H1 (cell line): ENCODE results near the gene CBLC. TPM values are rescaled to one million over a fixed set of nuclear protein-coding genes. Genes with fewer than 3 reads are reported as not detected.

Source experiments
- BACH1 ChIP-seq: IDR thresholded peaks from 2 replicates; pipeline ENCODE4 v1.6.1; 2012; ENCODE audit warnings: low read length, improper control_type of control experiment
- CBX5 ChIP-seq: fragments of 300-800, 300-1000 bp; sonication (generic); IDR thresholded peaks from 2 replicates; pipeline ENCODE4 v1.7.1; 2016; ENCODE audit warnings: antibody characterized with exemption, low read length, low read depth
- CHD2 ChIP-seq: IDR thresholded peaks from 2 replicates; pipeline ENCODE4 v1.6.1; 2012; ENCODE audit warnings: low read length, improper control_type of control experiment
- CTBP2 ChIP-seq: IDR thresholded peaks from 2 replicates; pipeline ENCODE4 v1.7.0; 2011; ENCODE audit warnings: borderline replicate concordance, mild to moderate bottlenecking, moderate library complexity, mixed read lengths, low read length; ENCODE audit not compliant: insufficient read depth, insufficient read length
- HDAC2 ChIP-seq, 2 experiments: fragments of 300-600 bp in 1 of 2; sonication (generic) in 1 of 2; IDR thresholded peaks; 2 replicates each; pipeline ENCODE4 v1.6.1; 2011 to 2012; ENCODE audit warnings: low read depth in 2 of 2, low read length in 2 of 2, mild to moderate bottlenecking in 2 of 2, moderate library complexity in 2 of 2, borderline replicate concordance in 1 of 2, inconsistent platforms in 1 of 2
- JUN ChIP-seq: IDR thresholded peaks from 2 replicates; pipeline ENCODE4 v1.6.1; 2011; ENCODE audit warnings: low read depth, mild to moderate bottlenecking, improper control_type of control experiment, low read length
- KDM5A ChIP-seq: fragments of 200-600 bp; IDR thresholded peaks from 2 replicates; pipeline ENCODE4 v1.7.1; 2012; ENCODE audit warnings: mild to moderate bottlenecking, low read length, inconsistent platforms, mixed read lengths
- NRF1 ChIP-seq: IDR thresholded peaks from 2 replicates; pipeline ENCODE4 v1.6.1; 2011; ENCODE audit warnings: mild to moderate bottlenecking, low read depth, low read length, improper control_type of control experiment
- POLR2A ChIP-seq, 2 experiments: IDR thresholded peaks; 1 replicate in 1 of 2; 2 replicates in 1 of 2; pipeline ENCODE4 v1.6.1; 2011; ENCODE audit warnings: low read depth in 2 of 2, low read length in 2 of 2, mild to moderate bottlenecking in 2 of 2; ENCODE audit errors: control extremely low read depth in 1 of 2
- POLR2AphosphoS5 ChIP-seq: IDR thresholded peaks from 2 replicates; pipeline ENCODE4 v1.6.1; 2011; ENCODE audit warnings: low read depth, low read length
- RFX5 ChIP-seq: IDR thresholded peaks from 2 replicates; pipeline ENCODE4 v1.6.1; 2011; ENCODE audit warnings: low read depth, low read length, improper control_type of control experiment, borderline replicate concordance
- RXRA ChIP-seq: IDR thresholded peaks from 2 replicates; pipeline ENCODE4 v1.6.1; 2011; ENCODE audit warnings: low read depth, mild to moderate bottlenecking, low read length, moderate library complexity; ENCODE audit not compliant: insufficient read depth
- SRF ChIP-seq: IDR thresholded peaks from 2 replicates; pipeline ENCODE4 v1.6.1; 2011; ENCODE audit warnings: mild to moderate bottlenecking, low read depth, low read length, moderate library complexity
- SUZ12 ChIP-seq: fragments of 200-600 bp; sonication (generic); IDR thresholded peaks from 2 replicates; pipeline ENCODE4 v1.6.1; 2012; ENCODE audit warnings: mild to moderate bottlenecking, inconsistent platforms, low read length, moderate library complexity, mixed read lengths
- TAF1 ChIP-seq: IDR thresholded peaks from 2 replicates; pipeline ENCODE4 v1.6.1; 2011; ENCODE audit warnings: mild to moderate bottlenecking, low read depth, low read length
- TEAD4 ChIP-seq: IDR thresholded peaks from 2 replicates; pipeline ENCODE4 v1.6.1; 2012; ENCODE audit warnings: low read depth, low read length, inconsistent platforms, mixed read lengths
- ZNF274 ChIP-seq: IDR thresholded peaks from 2 replicates; pipeline ENCODE4 v1.7.0; 2012; ENCODE audit warnings: low read length, borderline replicate concordance; ENCODE audit errors: extremely low read depth
- polyA plus RNA-seq, 7 experiments: library from polyadenylated mRNA; depleted of rRNA in 3 of 7; stranded (reverse) in 5 of 7; unstranded in 2 of 7; fragments of >200 nt in 5 of 7; fragments of 200-250 nt in 2 of 7; gene quantifications; 1 replicate in 5 of 7; 2 replicates in 1 of 7; 4 replicates in 1 of 7; pipeline versions ENCODE4 v1.2.1 to v1.2.3, GENCODE V29; 2011 to 2013; ENCODE audit warnings: missing spikeins in 2 of 7, mixed read lengths in 2 of 7
- total RNA-seq: library from RNA; stranded (reverse); fragmentation: NEBNext Ultra II Directional; extraction: Animal tissue kit (Norgen Biotek cat#: 25700); gene quantifications from 2 replicates; pipeline ENCODE4 v1.2.1, GENCODE V29; 2021
- TF ChIP-seq, protein P1 (sequence below): IDR thresholded peaks from 2 replicates; pipeline ENCODE4 v1.6.1; 2012; ENCODE audit warnings: inconsistent platforms
- TF ChIP-seq, protein P2 (sequence below), 3 experiments: IDR thresholded peaks; 1 replicate in 2 of 3; 2 replicates in 1 of 3; pipeline versions ENCODE4 v1.5.1 to v1.6.1; 2011; ENCODE audit warnings: low read length in 3 of 3, mild to moderate bottlenecking in 3 of 3, inconsistent platforms in 2 of 3, low read depth in 1 of 3, moderate library complexity in 1 of 3; ENCODE audit not compliant: insufficient read depth in 1 of 3; ENCODE audit errors: control extremely low read depth in 1 of 3

Gene CBLC
- total and polyA plus RNA-seq, 2 of the 8 experiments (the other 6 are each of a cell fraction or from before 2014, with no cell fraction given), result 17.4 to 35.7 TPM

DNA sequence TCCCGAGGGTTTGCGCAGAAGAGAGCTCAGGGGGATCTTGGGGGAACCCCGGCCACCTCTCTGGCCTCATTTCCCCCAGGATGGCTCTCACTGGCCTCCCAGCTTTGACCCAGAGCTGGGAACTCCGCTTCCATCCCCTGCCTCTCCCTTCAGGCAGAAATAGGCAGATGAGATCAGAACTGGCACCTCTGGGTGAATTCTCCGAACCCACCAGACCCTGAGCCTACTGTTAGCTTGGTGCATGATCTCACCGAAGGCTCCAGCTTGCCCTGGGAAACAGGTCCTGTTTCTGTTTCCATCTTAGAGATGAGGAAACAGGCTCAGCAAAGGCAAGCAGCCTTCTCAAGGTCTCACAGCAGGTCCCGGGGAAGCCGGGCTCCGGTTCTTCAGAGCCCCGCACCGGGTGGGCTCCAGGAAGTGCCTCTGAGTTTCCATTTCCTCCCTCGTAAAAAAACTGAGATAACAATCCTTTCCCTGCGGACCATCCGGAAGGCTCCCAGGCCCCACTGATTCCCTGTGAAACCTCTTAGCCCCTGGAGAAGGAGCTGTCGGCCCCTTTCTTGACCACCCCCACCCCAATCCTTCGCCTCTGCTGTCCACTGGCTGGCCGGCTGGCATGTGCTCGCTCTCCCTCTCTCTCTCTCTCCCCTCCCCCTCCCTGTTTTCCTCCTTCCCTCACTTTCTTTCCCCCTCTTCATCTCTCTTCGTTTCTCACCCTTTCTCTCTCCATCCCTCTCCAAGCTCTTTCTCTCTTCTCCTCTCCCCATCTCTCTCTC, 70.5 kb downstream of the CBLC start (continued):
- TF ChIP-seq NRF1 (no peak), TAF1 (peak; percentile 38), SUZ12 (no peak), SRF (no peak), JUN (no peak), CHD2 (peak; percentile 5; the same call in 1 of the 2 replicates), KDM5A (no peak), POLR2A (IDR thresholded peaks at IDR 0.05; ENCODE audit: control extremely low read depth in 1 of 2, low read depth in 2 of 2, low read length in 2 of 2) (peak; percentile 19 to 40), RXRA (no peak), RFX5 (no peak), ZNF274 (no peak), HDAC2 (IDR thresholded peaks at IDR 0.05; ENCODE audit: borderline replicate concordance in 1 of 2, low read depth in 2 of 2, low read length in 2 of 2) (0 out of 4 replicates have a peak, but pooled peaks of 1 of the 2 experiments have one; percentile 13), BACH1 (no peak), POLR2AphosphoS5 (peak; percentile 48), TEAD4 (0 out of 2 replicates have a peak, but pooled peaks have one; percentile 8), CTBP2 (peak; percentile 93), CBX5 (no peak)
- TF ChIP-seq, protein P1, sequence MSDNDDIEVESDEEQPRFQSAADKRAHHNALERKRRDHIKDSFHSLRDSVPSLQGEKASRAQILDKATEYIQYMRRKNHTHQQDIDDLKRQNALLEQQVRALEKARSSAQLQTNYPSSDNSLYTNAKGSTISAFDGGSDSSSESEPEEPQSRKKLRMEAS, result peak; percentile 88
- TF ChIP-seq, protein P2, sequence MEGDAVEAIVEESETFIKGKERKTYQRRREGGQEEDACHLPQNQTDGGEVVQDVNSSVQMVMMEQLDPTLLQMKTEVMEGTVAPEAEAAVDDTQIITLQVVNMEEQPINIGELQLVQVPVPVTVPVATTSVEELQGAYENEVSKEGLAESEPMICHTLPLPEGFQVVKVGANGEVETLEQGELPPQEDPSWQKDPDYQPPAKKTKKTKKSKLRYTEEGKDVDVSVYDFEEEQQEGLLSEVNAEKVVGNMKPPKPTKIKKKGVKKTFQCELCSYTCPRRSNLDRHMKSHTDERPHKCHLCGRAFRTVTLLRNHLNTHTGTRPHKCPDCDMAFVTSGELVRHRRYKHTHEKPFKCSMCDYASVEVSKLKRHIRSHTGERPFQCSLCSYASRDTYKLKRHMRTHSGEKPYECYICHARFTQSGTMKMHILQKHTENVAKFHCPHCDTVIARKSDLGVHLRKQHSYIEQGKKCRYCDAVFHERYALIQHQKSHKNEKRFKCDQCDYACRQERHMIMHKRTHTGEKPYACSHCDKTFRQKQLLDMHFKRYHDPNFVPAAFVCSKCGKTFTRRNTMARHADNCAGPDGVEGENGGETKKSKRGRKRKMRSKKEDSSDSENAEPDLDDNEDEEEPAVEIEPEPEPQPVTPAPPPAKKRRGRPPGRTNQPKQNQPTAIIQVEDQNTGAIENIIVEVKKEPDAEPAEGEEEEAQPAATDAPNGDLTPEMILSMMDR (IDR thresholded peaks at IDR 0.05; ENCODE audit: control extremely low read depth in 1 of 3, insufficient read depth in 1 of 3, low read depth in 1 of 3, low read length in 3 of 3), result no peak
